ENCODE measurements around the gene WIF1. TPM values are rescaled to one million over a fixed set of nuclear protein-coding genes. Genes with fewer than 3 reads are reported as not detected.

Gene WIF1
- polyA plus RNA-seq, 3 donors: not detected

GRCh38 chr12:65121956-65122469 lies 908 bp upstream of the WIF1 start:
- DNase-seq: no peak
- Histone ChIP-seq H3K79me2 (ENCODE audit: insufficient read depth, low read length) (no peaks in the 10 kb centered on the region), H3K9ac (ENCODE audit: insufficient read depth, low read length, poor library complexity, severe bottlenecking) (no peak overlapping the region), H3K36me3 (replicated peaks in 1 of 2; ENCODE audit: control insufficient read depth in 1 of 2, insufficient read depth in 2 of 2, low read length in 2 of 2) (no peaks in the 10 kb centered on the region), H3K9me3 (replicated peaks in 1 of 2; ENCODE audit: control insufficient read depth in 1 of 2, insufficient read depth in 1 of 2, low read length in 2 of 2) (peaks cover 0 to 14% of the 10 kb centered on the region in 2 donors), H2AFZ (ENCODE audit: insufficient read depth, low read depth, low read length, poor library complexity, severe bottlenecking) (no peak overlapping the region), H3K27me3 (ENCODE audit: control insufficient read depth in 2 of 2, insufficient read depth in 2 of 2, low read length in 2 of 2) (peaks cover 35 to 51% of the 10 kb centered on the region in 2 donors), H3K4me1 (ENCODE audit: control insufficient read depth in 1 of 2, insufficient read depth in 2 of 2, low read length in 2 of 2) (peaks cover 9 to 14% of the 10 kb centered on the region in 2 donors), H3K27ac (ENCODE audit: low read depth in 1 of 2, low read length in 2 of 2) (no peak overlapping the region), H3K4me3 (replicated peaks in 1 of 3; ENCODE audit: low read depth in 2 of 3, low read length in 3 of 3) (no peak overlapping the region), H3K4me2 (replicated peaks; ENCODE audit: extremely low read depth, low read length, poor library complexity, severe bottlenecking) (no peak overlapping the region), H4K20me1 (ENCODE audit: insufficient read depth, low read length) (no peaks in the 10 kb centered on the region)
- 83% methylated on average over 34 of the region's 34 CpGs for WGBS (ENCODE audit: insufficient coverage)
- H3K36me3 Mint-ChIP-seq: peaks cover 0 to 3% of the 10 kb centered on the region in 2 donors
- peaks cover 41% of the 10 kb centered on the region in 3 donors for H3K27me3 Mint-ChIP-seq (ENCODE audit: low read depth in 3 of 3)
- H3K27ac Mint-ChIP-seq: no peak overlapping the region
- peaks cover 0 to 12% (median 8%) of the 10 kb centered on the region in 7 donors for H3K9me3 Mint-ChIP-seq
- H3K4me3 Mint-ChIP-seq: peak overlapping the region in 1 of 2 donors; percentile 83
- no peak for TF ChIP-seq CTCF (IDR thresholded peaks at IDR 0.05)
- peaks cover 14% of the 10 kb centered on the region for H3K4me1 Mint-ChIP-seq
- intact Hi-C loops (cut with micrococcal nuclease): no loop called here

- Mint-ChIP-seq H3K9me3 (peaks cover 0 to 12% (median 8%) of the 10 kb centered on the region in 7 donors), H3K4me3 (peak overlapping the region in 1 of 2 donors; percentile 5), H3K27me3 (ENCODE audit: low read depth in 3 of 3) (peaks cover 46 to 48% (median 46%) of the 10 kb centered on the region in 3 donors), H3K36me3 (peaks cover 0 to 3% of the 10 kb centered on the region in 2 donors), H3K27ac (no peak overlapping the region), H3K4me1 (peaks cover 14% of the 10 kb centered on the region)
- WGBS (ENCODE audit: insufficient coverage): no CpG with 5 or more reads among the region's 3 CpGs
- Histone ChIP-seq H3K9me3 (replicated peaks in 1 of 2; ENCODE audit: control insufficient read depth in 1 of 2, insufficient read depth in 1 of 2, low read length in 2 of 2) (peaks cover 0 to 14% of the 10 kb centered on the region in 2 donors), H4K20me1 (ENCODE audit: insufficient read depth, low read length) (no peaks in the 10 kb centered on the region), H3K27me3 (ENCODE audit: control insufficient read depth in 2 of 2, insufficient read depth in 2 of 2, low read length in 2 of 2) (peaks cover 35 to 55% of the 10 kb centered on the region in 2 donors), H3K79me2 (ENCODE audit: insufficient read depth, low read length) (no peaks in the 10 kb centered on the region), H2AFZ (ENCODE audit: insufficient read depth, low read depth, low read length, poor library complexity, severe bottlenecking) (no peak overlapping the region), H3K4me1 (ENCODE audit: control insufficient read depth in 1 of 2, insufficient read depth in 2 of 2, low read length in 2 of 2) (peaks cover 9 to 11% of the 10 kb centered on the region in 2 donors), H3K27ac (ENCODE audit: low read depth in 1 of 2, low read length in 2 of 2) (no peak overlapping the region), H3K4me3 (replicated peaks in 1 of 3; ENCODE audit: low read depth in 2 of 3, low read length in 3 of 3) (no peak overlapping the region), H3K4me2 (replicated peaks; ENCODE audit: extremely low read depth, low read length, poor library complexity, severe bottlenecking) (no peak overlapping the region), H3K9ac (ENCODE audit: insufficient read depth, low read length, poor library complexity, severe bottlenecking) (no peak overlapping the region), H3K36me3 (replicated peaks in 1 of 2; ENCODE audit: control insufficient read depth in 1 of 2, insufficient read depth in 2 of 2, low read length in 2 of 2) (no peaks in the 10 kb centered on the region)
- no peak for DNase-seq
- TF ChIP-seq CTCF (IDR thresholded peaks at IDR 0.05): no peak
- intact Hi-C loops (cut with micrococcal nuclease): no loop called here
These were observed 2.0 kb downstream of the WIF1 start for GRCh38 chr12:65119063-65119462.
